Activated CD4-positive, alpha-beta T cell treated with anti-CD3 and anti-CD28 coated beads for 4 hours (primary cell): Measurements from ENCODE around the gene LINC00305.

ENCODE experiments used
- DNase-seq, 2 donors: peaks; one replicate each; pipeline ENCODE4 v3.0.0-alpha.2; 2020

Gene LINC00305

GRCh38 chr18:64111950-64112349, 36.9 kb downstream of the LINC00305 start:
- no peak for DNase-seq

GRCh38 chr18:64110692-64111480, 38.0 kb downstream of the LINC00305 start:
- DNase-seq: no peak

- DNase-seq: no peak
Observed at GRCh38 chr18:64103986-64104385, 44.9 kb downstream of the LINC00305 start.

- DNase-seq: no peak
Observed at GRCh38 chr18:64100116-64100922, 48.6 kb downstream of the LINC00305 start.

- no peak for DNase-seq
Observed at GRCh38 chr18:64099244-64099643, 49.6 kb downstream of the LINC00305 start.

GRCh38 chr18:64097497-64097896, 51.4 kb downstream of the LINC00305 start:
- DNase-seq: no peak

GRCh38 chr18:64095056-64095455, 53.8 kb downstream of the LINC00305 start:
- DNase-seq: no peak

GRCh38 chr18:64094210-64094609, 54.7 kb downstream of the LINC00305 start:
- DNase-seq: no peak

- DNase-seq: no peak
Observed at GRCh38 chr18:64091526-64091925, 57.4 kb downstream of the LINC00305 start.

- no peak for DNase-seq
Observed at GRCh38 chr18:64090876-64091275, 58.0 kb downstream of the LINC00305 start.

GRCh38 chr18:64083916-64084315, 65.0 kb downstream of the LINC00305 start:
- no peak for DNase-seq

GRCh38 chr18:64082513-64082912, 66.4 kb downstream of the LINC00305 start:
- DNase-seq: no peak

GRCh38 chr18:64082054-64082453, 66.8 kb downstream of the LINC00305 start:
- no peak for DNase-seq

GRCh38 chr18:64073971-64074370, 74.9 kb downstream of the LINC00305 start:
- DNase-seq: no peak

GRCh38 chr18:64055019-64055418, 93.9 kb downstream of the LINC00305 start:
- DNase-seq: no peak

- no peak for DNase-seq
Observed at GRCh38 chr18:64053246-64053645, 95.6 kb downstream of the LINC00305 start.

- DNase-seq: no peak
Observed at GRCh38 chr18:64052772-64053171, 96.1 kb downstream of the LINC00305 start.

GRCh38 chr18:64044616-64045015, 104.3 kb downstream of the LINC00305 start:
- DNase-seq: no peak

GRCh38 chr18:64042728-64043358, 106.0 kb downstream of the LINC00305 start:
- DNase-seq: no peak

- no peak for DNase-seq
Observed at GRCh38 chr18:64037812-64038414, 111.0 kb downstream of the LINC00305 start.

GRCh38 chr18:64032312-64032711, 116.6 kb downstream of the LINC00305 start:
- DNase-seq: no peak

- no peak for DNase-seq
Observed at GRCh38 chr18:64031411-64031810, 117.5 kb downstream of the LINC00305 start.
